ENCODE data around the gene FIGLA.

DNA sequence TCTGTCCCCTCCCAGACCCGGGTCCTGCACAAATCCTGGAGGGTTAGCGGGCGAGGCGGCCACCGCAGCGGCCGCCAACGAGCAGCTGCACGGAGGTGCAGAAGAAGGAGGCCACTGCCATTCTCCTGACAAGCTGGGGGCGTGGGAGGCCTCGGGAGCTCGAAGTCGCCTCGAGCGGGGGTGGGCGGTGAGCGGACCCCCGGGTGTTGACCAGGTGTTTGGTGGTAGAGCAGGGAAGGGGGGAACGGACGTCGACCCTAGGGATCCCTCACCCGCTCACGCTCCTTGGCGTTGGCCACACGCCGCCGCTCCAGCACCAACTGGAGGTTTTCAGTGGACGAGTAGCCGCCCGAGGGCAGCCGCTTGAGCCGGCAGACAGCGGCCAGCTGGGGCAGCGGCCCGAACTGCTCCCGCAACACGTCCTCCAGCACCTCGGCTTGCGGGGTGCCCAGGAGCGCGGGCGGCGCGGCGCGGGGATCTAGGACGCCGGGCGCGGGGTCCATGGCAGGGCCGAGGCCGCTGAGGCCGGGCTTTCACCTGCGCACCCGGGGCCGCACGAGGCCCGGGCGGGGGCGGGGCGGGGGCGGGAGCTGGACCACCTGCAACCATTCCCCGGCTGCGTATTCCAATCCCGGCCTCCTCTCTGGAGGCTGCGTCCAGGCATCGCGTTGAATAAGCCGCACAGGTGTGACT, at the start of gene FIGLA:
- TF ChIP-seq, protein P1, sequence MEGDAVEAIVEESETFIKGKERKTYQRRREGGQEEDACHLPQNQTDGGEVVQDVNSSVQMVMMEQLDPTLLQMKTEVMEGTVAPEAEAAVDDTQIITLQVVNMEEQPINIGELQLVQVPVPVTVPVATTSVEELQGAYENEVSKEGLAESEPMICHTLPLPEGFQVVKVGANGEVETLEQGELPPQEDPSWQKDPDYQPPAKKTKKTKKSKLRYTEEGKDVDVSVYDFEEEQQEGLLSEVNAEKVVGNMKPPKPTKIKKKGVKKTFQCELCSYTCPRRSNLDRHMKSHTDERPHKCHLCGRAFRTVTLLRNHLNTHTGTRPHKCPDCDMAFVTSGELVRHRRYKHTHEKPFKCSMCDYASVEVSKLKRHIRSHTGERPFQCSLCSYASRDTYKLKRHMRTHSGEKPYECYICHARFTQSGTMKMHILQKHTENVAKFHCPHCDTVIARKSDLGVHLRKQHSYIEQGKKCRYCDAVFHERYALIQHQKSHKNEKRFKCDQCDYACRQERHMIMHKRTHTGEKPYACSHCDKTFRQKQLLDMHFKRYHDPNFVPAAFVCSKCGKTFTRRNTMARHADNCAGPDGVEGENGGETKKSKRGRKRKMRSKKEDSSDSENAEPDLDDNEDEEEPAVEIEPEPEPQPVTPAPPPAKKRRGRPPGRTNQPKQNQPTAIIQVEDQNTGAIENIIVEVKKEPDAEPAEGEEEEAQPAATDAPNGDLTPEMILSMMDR (IDR thresholded peaks at IDR 0.05), result no peak
- TF ChIP-seq EZH2 (IDR thresholded peaks at IDR 0.05; ENCODE audit: borderline replicate concordance, insufficient read depth, low read depth, low read length, poor library complexity, severe bottlenecking), result peak; percentile 84

Data from B cell (primary cell).